ENCODE measurements around the gene MS4A6E. TPM values are rescaled to one million over a fixed set of nuclear protein-coding genes. Genes with fewer than 3 reads are reported as not detected.

MS4A6E gene
- total RNA-seq (2021; ENCODE audit: unreplicated experiment) (not detected), Bru-seq, nascent RNA (not detected), BruChase-seq, experiment 1, labeled RNA remaining after a 6-hour chase (not detected), BruChase-seq, experiment 2, labeled RNA remaining after a 2-hour chase (not detected)
- not detected in 2 replicates for polyA plus RNA-seq (2012)
- long read RNA-seq, result 0 reads

DNA sequence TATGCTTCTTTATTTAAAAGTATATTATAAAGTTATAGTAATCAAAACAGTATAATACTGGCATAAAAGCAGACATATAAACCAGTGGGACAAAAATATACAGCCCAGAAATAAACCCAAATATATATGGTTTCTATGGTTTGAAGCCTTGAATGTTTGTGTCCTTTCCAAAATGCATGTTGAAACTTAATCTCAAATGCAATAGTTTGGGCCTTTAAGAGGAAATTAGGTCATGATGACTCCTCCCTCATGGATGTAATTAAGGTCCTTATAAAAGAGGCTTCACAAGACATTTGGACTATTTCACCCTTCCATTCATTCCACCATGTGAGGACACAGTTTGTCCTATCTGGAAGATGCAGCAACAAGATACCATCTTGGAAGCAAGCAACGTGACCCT is at the start of gene MS4A6E:
TSS of gene MS4A6E (plus strand) at position 301 of the 400 bp plus-strand sequence. CDS start 7,641 bp downstream, outside the sequence.
- H3K79me2 ChIP-seq (ENCODE audit: insufficient read depth, low read length), result no peaks in the 10 kb centered on the region
- no peak within 1 kb of the TSS for H3K27ac ChIP-seq (ENCODE audit: low read depth, low read length)
- no peaks in the 10 kb centered on the region for H3K4me1 ChIP-seq (ENCODE audit: control insufficient read depth in 1 of 2, insufficient read depth in 2 of 2, low read length in 2 of 2)
- H3K27me3 ChIP-seq (ENCODE audit: insufficient read depth, low read length), result no peaks in the 10 kb centered on the region
- H3K4me3 ChIP-seq (replicated peaks in 1 of 2; ENCODE audit: low read depth in 1 of 2, low read length in 2 of 2), result no peak within 1 kb of the TSS
- ATAC-seq, result no peak
- H3K4me2 ChIP-seq (ENCODE audit: low read length), result no peak within 1 kb of the TSS
- TF ChIP-seq JUND (IDR thresholded peaks at IDR 0.05), result no peak
- TF ChIP-seq, protein P1, sequence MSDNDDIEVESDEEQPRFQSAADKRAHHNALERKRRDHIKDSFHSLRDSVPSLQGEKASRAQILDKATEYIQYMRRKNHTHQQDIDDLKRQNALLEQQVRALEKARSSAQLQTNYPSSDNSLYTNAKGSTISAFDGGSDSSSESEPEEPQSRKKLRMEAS (IDR thresholded peaks at IDR 0.05), result no peak
- ChIA-PET POLR2A (no interaction called here), RAD21 (ENCODE audit: low non-redundant PET in 1 of 2, low total read pairs in 2 of 2, uncharacterized antibody in 2 of 2, unreplicated experiment in 2 of 2) (no interaction called here), CTCF (no interaction called here)
- no peaks in the 10 kb centered on the region for H3K9me2 ChIP-seq (ENCODE audit: insufficient read depth)
- BruUV-seq (replicated peaks), result no TSS peak
- no peak within 1 kb of the TSS for H3K9ac ChIP-seq (ENCODE audit: low read length)
- no peaks in the 10 kb centered on the region for H3K36me3 ChIP-seq (ENCODE audit: control insufficient read depth in 1 of 2, insufficient read depth in 2 of 2, low read length in 2 of 2)
- no peak within 1 kb of the TSS for H2AFZ ChIP-seq (ENCODE audit: low read depth, low read length, poor library complexity, severe bottlenecking)
- no peak for DNase-seq (ENCODE audit: low read depth, low spot score)
- H3K9me3 ChIP-seq (ENCODE audit: control insufficient read depth in 1 of 2, insufficient read depth in 1 of 2, low read depth in 1 of 2, low read length in 2 of 2), result no peaks in the 10 kb centered on the region
- intact Hi-C loops (cut with micrococcal nuclease), result no loop called here
- H4K20me1 ChIP-seq (ENCODE audit: insufficient read depth), result no peaks in the 10 kb centered on the region

GRCh38 chr11:60280412-60280811 is 46.6 kb upstream of the MS4A6E start, which contains the start of gene MS4A4A:
Gene MS4A4A, plus strand, starts transcription at chr11:60280666. Its CDS starts 10 bp downstream, at chr11:60280676.
- Histone ChIP-seq H3K36me3 (ENCODE audit: control insufficient read depth in 1 of 2, insufficient read depth in 2 of 2, low read length in 2 of 2) (no peaks in the 10 kb centered on the region), H3K27me3 (ENCODE audit: insufficient read depth, low read length) (no peaks in the 10 kb centered on the region), H3K27ac (ENCODE audit: low read depth, low read length) (no peak within 1 kb of the TSS), H2AFZ (ENCODE audit: low read depth, low read length, poor library complexity, severe bottlenecking) (no peak within 1 kb of the TSS), H3K4me1 (ENCODE audit: control insufficient read depth in 1 of 2, insufficient read depth in 2 of 2, low read length in 2 of 2) (no peaks in the 10 kb centered on the region), H4K20me1 (ENCODE audit: insufficient read depth) (no peaks in the 10 kb centered on the region), H3K9me2 (ENCODE audit: insufficient read depth) (no peaks in the 10 kb centered on the region), H3K4me3 (replicated peaks in 1 of 2; ENCODE audit: low read depth in 1 of 2, low read length in 2 of 2) (no peak within 1 kb of the TSS), H3K79me2 (ENCODE audit: insufficient read depth, low read length) (no peaks in the 10 kb centered on the region), H3K9ac (ENCODE audit: low read length) (no peak within 1 kb of the TSS), H3K9me3 (ENCODE audit: control insufficient read depth in 1 of 2, insufficient read depth in 1 of 2, low read depth in 1 of 2, low read length in 2 of 2) (no peaks in the 10 kb centered on the region), H3K4me2 (ENCODE audit: low read length) (no peak within 1 kb of the TSS)
- BruUV-seq (replicated peaks), result no TSS peak
- DNase-seq (ENCODE audit: low read depth, low spot score), result no peak
- ChIA-PET POLR2A (no interaction called here), CTCF (interaction anchor here (1.0 kb wide), 1 partner anchor 83 kb away, joined by 3 read pairs; no protein-coding TSS in a partner anchor), RAD21 (ENCODE audit: low non-redundant PET in 1 of 2, low total read pairs in 2 of 2, uncharacterized antibody in 2 of 2, unreplicated experiment in 2 of 2) (no interaction called here)
- no peak for TF ChIP-seq SP1 (IDR thresholded peaks at IDR 0.05; ENCODE audit: low read depth)
- no peak for ATAC-seq
- intact Hi-C loops (cut with micrococcal nuclease), result no loop called here

Data from HCT116 (cell line).